GM23338 (cell line): ENCODE results near the gene TNNI3K. TPM values are rescaled to one million over a fixed set of nuclear protein-coding genes. Genes with fewer than 3 reads are reported as not detected.

Source experiments
- ATAC-seq: fragments of 200-7000 bp; cut with Tn5 transposase; 3 replicates; pipeline ENCODE4 v1.9.1; 2020
- DNase-seq: peaks from one replicate; pipeline ENCODE4 v3.0.0-alpha.2; 2015; ENCODE audit warnings: low spot score
- H2AFZ ChIP-seq: fragments of 200-600 bp; sonication (generic); 2 replicates; pipeline ENCODE4 v1.8.0; 2016; ENCODE audit warnings: antibody characterized with exemption, mild to moderate bottlenecking, moderate library complexity
- H3F3A ChIP-seq: fragments of 200-600 bp; sonication (generic); replicated peaks from 2 replicates; pipeline ENCODE4 v1.8.0; 2017; ENCODE audit warnings: antibody characterized with exemption, mixed run types, low read depth
- H3K27ac ChIP-seq: fragments of 200-600 bp; sonication (generic); 2 replicates; pipeline ENCODE4 v1.6.1; 2016; ENCODE audit warnings: low read depth
- H3K27me3 ChIP-seq: fragments of 200-600 bp; sonication (generic); 2 replicates; pipeline ENCODE4 v1.8.0; 2016; ENCODE audit warnings: mild to moderate bottlenecking, mixed run types, moderate library complexity; ENCODE audit not compliant: insufficient read depth
- H3K36me3 ChIP-seq: fragments of 200-600 bp; sonication (generic); 2 replicates; pipeline ENCODE4 v1.8.0; 2016; ENCODE audit warnings: mild to moderate bottlenecking; ENCODE audit not compliant: insufficient read depth
- H3K4me1 ChIP-seq: fragments of 200-600 bp; sonication (generic); 2 replicates; pipeline ENCODE4 v1.8.0; 2016; ENCODE audit warnings: mild to moderate bottlenecking, moderate library complexity; ENCODE audit not compliant: insufficient read depth
- H3K4me2 ChIP-seq: fragments of 200-600 bp; sonication (generic); 2 replicates; pipeline ENCODE4 v1.7.1; 2017; ENCODE audit warnings: mixed run types
- H3K4me3 ChIP-seq: fragments of 200-600 bp; sonication (generic); 2 replicates; pipeline ENCODE4 v1.6.1; 2016; ENCODE audit warnings: mixed run types
- H3K79me2 ChIP-seq: fragments of 200-600 bp; sonication (generic); replicated peaks from 2 replicates; pipeline ENCODE4 v1.8.0; 2017; ENCODE audit warnings: mild to moderate bottlenecking; ENCODE audit not compliant: insufficient read depth
- H3K9me2 ChIP-seq: fragments of 200-600 bp; sonication (generic); 2 replicates; pipeline ENCODE4 v1.8.0; 2017; ENCODE audit not compliant: insufficient read depth
- H4K20me1 ChIP-seq: fragments of 200-600 bp; sonication (generic); replicated peaks from 2 replicates; pipeline ENCODE4 v1.8.0; 2017; ENCODE audit warnings: mild to moderate bottlenecking; ENCODE audit not compliant: insufficient read depth
- H3K27ac Mint-ChIP-seq: 2 replicates; pipeline ENCODE4 v1.8.0; 2020; ENCODE audit warnings: inconsistent platforms, mild to moderate bottlenecking, moderate library complexity, mixed read lengths
- H3K27me3 Mint-ChIP-seq: 3 replicates; pipeline ENCODE4 v1.8.0; 2022; ENCODE audit warnings: low read depth, mild to moderate bottlenecking, moderate library complexity, mixed read lengths, inconsistent platforms; ENCODE audit not compliant: insufficient read depth, poor library complexity
- H3K36me3 Mint-ChIP-seq: 3 replicates; pipeline ENCODE4 v1.8.0; 2021; ENCODE audit warnings: low read depth, mild to moderate bottlenecking, inconsistent platforms, moderate library complexity, mixed read lengths
- H3K4me1 Mint-ChIP-seq: 3 replicates; pipeline ENCODE4 v1.8.0; 2020; ENCODE audit warnings: mild to moderate bottlenecking, inconsistent platforms, mixed read lengths
- H3K4me3 Mint-ChIP-seq: 3 replicates; pipeline ENCODE4 v1.8.0; 2021; ENCODE audit warnings: moderate library complexity, mild to moderate bottlenecking, inconsistent platforms, mixed read lengths
- H3K9me3 Mint-ChIP-seq: 3 replicates; pipeline ENCODE4 v1.8.0; 2020; ENCODE audit warnings: moderate library complexity, mild to moderate bottlenecking, inconsistent platforms, mixed read lengths
- CTCF ChIP-seq, 2 experiments: fragments of 200-600 bp in 1 of 2; sonication (generic) in 1 of 2; conservative IDR thresholded peaks; 2 replicates each; pipeline versions ENCODE4 v1.5.1 to v1.6.1; 2016 to 2017; ENCODE audit warnings: antibody characterized with exemption in 2 of 2, low read depth in 2 of 2, mild to moderate bottlenecking in 2 of 2, moderate library complexity in 1 of 2
- ETS1 ChIP-seq: IDR thresholded peaks from 2 replicates; pipeline ENCODE4 v1.6.1; 2016; ENCODE audit warnings: antibody characterized with exemption
- EZH2 ChIP-seq: fragments of 200-600 bp; sonication (generic); IDR thresholded peaks from one replicate; pipeline ENCODE4 v1.8.0; 2017; ENCODE audit warnings: antibody characterized with exemption, mild to moderate bottlenecking, low read depth; ENCODE audit not compliant: unreplicated experiment
- EZH2phosphoT487 ChIP-seq: fragments of 200-600 bp; sonication (generic); IDR thresholded peaks from one replicate; pipeline ENCODE4 v1.8.1; 2018; ENCODE audit warnings: antibody characterized with exemption; ENCODE audit not compliant: unreplicated experiment
- NANOG ChIP-seq: IDR thresholded peaks from 2 replicates; pipeline ENCODE4 v1.6.1; 2016; ENCODE audit warnings: antibody characterized with exemption, borderline replicate concordance
- POLR2AphosphoS5 ChIP-seq: IDR thresholded peaks from 2 replicates; pipeline ENCODE4 v1.6.1; 2016; ENCODE audit warnings: antibody characterized with exemption, low read depth
- REST ChIP-seq: IDR thresholded peaks from one replicate; pipeline ENCODE4 v1.6.1; 2018; ENCODE audit warnings: antibody characterized with exemption; ENCODE audit not compliant: unreplicated experiment
- STAT1 ChIP-seq: IDR thresholded peaks from one replicate; pipeline ENCODE4 v1.6.1; 2016; ENCODE audit warnings: antibody characterized with exemption; ENCODE audit not compliant: unreplicated experiment
- ZNF114 ChIP-seq: fragments of 250-450 bp; sonication (Bioruptor Pico); IDR thresholded peaks from 2 replicates; pipeline ENCODE4 v1.5.0; 2020; ENCODE audit warnings: mild to moderate bottlenecking, moderate library complexity
- ZNF331 ChIP-seq: fragments of 250-450 bp; sonication (Bioruptor Pico); IDR thresholded peaks from 2 replicates; pipeline ENCODE4 v1.5.0; 2020; ENCODE audit warnings: low read depth, mild to moderate bottlenecking, moderate library complexity
- ZNF462 ChIP-seq: fragments of 250-450 bp; sonication (Bioruptor Pico); IDR thresholded peaks from 2 replicates; pipeline ENCODE4 v1.5.0; 2020; ENCODE audit warnings: mild to moderate bottlenecking, moderate library complexity
- polyA plus RNA-seq: library from polyadenylated mRNA; unstranded; fragments of >200 nt; fragmentation: Nextera tagmentation; extraction: Ambion mirVana; gene quantifications from 2 replicates; pipeline ENCODE4 v1.2.1, GENCODE V29; 2016
- total RNA-seq: library from RNA; depleted of rRNA; stranded (reverse); fragments of >200 nt; shearing (Covaris generic); gene quantifications from 2 replicates; pipeline ENCODE4 v1.2.3, GENCODE V29; 2014

Gene TNNI3K
- total and polyA plus RNA-seq, 2 experiments from 2014 or later, result not detected

- TF ChIP-seq ZNF331 (CRISPR knock-in tag) (no peak), ZNF114 (no peak), ETS1 (no peak)
These were observed 261.5 kb downstream of the TNNI3K start (continued) for GRCh38 chr1:74496669-74497068.

- peak; percentile 40 for DNase-seq
- Mint-ChIP-seq H3K27ac (no peak overlapping the region), H3K27me3 (peaks cover 6% of the 10 kb centered on the region), H3K4me1 (peaks cover 3% of the 10 kb centered on the region; the same call in 2 of the 3 replicates), H3K9me3 (no peaks in the 10 kb centered on the region), H3K36me3 (no peaks in the 10 kb centered on the region), H3K4me3 (no peak overlapping the region)
- Histone ChIP-seq H3K27me3 (no peaks in the 10 kb centered on the region), H3K4me3 (no peak overlapping the region), H3K4me1 (peaks cover 8% of the 10 kb centered on the region; the same call in 1 of the 2 replicates), H3K36me3 (no peaks in the 10 kb centered on the region), H3K9me2 (no peaks in the 10 kb centered on the region), H3K4me2 (no peak overlapping the region), H3K27ac (no peak overlapping the region), H2AFZ (no peak overlapping the region), H3F3A (no peaks in the 10 kb centered on the region), H4K20me1 (no peaks in the 10 kb centered on the region), H3K79me2 (no peaks in the 10 kb centered on the region)
- no peak for TF ChIP-seq ZNF462 (CRISPR knock-in tag)
- TF ChIP-seq STAT1, result no peak
- no peak for TF ChIP-seq CTCF (conservative IDR thresholded peaks at IDR 0.05; ENCODE audit: low read depth in 2 of 2)
- no peak for TF ChIP-seq EZH2phosphoT487
- TF ChIP-seq ZNF331 (CRISPR knock-in tag), result no peak
- TF ChIP-seq NANOG, result no peak
- no peak for TF ChIP-seq REST
- TF ChIP-seq POLR2AphosphoS5, result no peak
- no peak for TF ChIP-seq EZH2
- TF ChIP-seq ETS1, result no peak
- no peak for ATAC-seq
These were observed 263.7 kb downstream of the TNNI3K start for GRCh38 chr1:74498901-74499300.
